ENCODE results near the gene UST.

DNA sequence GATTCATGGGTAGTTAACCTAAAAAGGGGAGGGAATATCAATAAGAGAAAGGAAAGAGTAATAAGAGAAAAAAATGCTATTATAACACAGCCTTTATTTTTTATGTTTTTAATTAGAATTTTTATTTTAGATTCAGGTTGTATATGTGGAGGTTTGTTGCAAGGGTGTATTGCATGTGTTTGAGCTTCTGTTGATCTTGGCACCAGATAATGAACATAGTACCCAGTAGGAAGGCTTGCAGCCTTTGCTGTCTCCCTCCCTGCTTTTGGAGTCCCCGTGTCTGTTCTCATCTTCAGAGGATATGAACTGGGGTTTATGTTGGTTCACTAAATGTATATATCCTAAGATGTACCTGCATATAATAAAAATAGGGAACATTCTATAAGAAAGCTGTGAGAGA lies 250.0 kb downstream of the UST start:
- TF ChIP-seq, protein P1, sequence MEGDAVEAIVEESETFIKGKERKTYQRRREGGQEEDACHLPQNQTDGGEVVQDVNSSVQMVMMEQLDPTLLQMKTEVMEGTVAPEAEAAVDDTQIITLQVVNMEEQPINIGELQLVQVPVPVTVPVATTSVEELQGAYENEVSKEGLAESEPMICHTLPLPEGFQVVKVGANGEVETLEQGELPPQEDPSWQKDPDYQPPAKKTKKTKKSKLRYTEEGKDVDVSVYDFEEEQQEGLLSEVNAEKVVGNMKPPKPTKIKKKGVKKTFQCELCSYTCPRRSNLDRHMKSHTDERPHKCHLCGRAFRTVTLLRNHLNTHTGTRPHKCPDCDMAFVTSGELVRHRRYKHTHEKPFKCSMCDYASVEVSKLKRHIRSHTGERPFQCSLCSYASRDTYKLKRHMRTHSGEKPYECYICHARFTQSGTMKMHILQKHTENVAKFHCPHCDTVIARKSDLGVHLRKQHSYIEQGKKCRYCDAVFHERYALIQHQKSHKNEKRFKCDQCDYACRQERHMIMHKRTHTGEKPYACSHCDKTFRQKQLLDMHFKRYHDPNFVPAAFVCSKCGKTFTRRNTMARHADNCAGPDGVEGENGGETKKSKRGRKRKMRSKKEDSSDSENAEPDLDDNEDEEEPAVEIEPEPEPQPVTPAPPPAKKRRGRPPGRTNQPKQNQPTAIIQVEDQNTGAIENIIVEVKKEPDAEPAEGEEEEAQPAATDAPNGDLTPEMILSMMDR (IDR thresholded peaks at IDR 0.05; ENCODE audit: poor library complexity) = no peak
- no peak for TF ChIP-seq EZH2phosphoT487 (IDR thresholded peaks at IDR 0.05; ENCODE audit: low read depth, severe bottlenecking, unreplicated experiment)
- TF ChIP-seq EZH2 (IDR thresholded peaks at IDR 0.05; ENCODE audit: borderline replicate concordance) = no peak
